Cerebellar cortex (tissue), 1 donor: ENCODE results near the gene RAB38.

Experiments used
- DNase-seq: peaks from one replicate; pipeline ENCODE4 v3.0.0-alpha.2; 2015; ENCODE audit warnings: low spot score

The RAB38 gene

DNA sequence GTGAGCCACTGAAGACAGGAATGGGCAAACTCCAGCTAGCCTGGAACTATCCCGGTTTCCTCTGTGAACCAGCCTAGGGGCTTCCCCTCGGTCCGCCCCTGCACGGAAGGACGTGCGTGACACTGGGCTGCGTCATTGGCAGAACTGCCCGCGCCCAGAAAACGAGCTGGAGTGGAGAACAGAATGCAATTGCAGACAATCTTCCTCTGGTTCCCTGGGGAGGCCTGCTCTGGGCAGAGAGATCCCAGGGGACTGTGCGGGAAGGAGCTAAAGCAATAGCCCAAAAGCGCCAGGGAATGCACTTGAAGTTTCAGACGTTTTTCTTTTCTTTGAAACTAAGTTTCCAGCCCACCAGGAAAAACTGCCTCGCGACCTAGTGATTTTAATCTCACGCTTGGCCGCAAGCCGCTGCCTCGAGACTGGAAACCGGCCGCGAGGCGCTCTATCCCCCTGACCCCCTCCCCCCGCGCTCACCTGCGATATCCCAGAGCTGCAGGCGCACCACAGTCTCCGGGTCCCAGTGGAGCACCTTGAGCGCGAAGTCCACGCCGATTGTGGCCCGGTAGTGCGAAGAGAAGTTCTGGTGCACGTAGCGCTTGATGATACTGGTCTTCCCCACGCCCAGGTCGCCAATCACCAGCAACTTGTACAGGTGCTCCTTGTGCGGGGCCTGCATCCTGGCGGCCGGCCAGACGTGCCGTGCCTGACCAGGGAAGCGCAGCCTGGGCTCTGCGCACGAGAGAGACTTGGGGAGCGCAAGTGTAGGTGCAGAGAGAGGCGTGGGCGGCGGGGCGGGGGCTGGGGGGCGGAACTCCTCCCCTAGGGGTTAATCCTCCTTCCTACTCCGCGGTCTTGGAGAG, at the start of gene RAB38:
TSS of gene RAB38 (minus strand) at position 735 of the 860 bp plus-strand sequence. CDS start at position 676, 59 bp downstream.
- DNase-seq: no peak

- no peak for DNase-seq
These were observed 38.2 kb upstream of the RAB38 start for GRCh38 chr11:88213406-88213805.

- DNase-seq: no peak
These were observed 37.1 kb upstream of the RAB38 start for GRCh38 chr11:88212300-88212699.

DNA sequence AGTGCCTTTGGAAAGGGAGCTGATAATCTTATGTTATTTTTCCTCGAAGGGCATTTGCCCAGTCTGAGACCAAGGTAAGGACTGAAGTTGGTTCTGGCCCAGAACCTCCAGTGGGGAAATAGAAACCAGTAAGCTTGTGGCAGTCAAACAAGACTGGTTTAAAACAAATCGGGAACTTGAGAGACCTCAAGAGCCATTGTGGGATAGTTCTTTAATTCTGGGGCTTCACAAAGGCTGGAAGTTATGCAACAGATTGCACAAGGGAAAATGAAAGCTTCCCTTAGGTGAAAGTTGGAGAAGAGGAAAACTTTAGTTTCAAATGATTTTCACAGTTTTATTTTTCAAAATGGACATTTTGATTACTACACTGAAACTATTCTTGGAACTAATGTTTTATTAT, 33.5 kb upstream of the RAB38 start:
- DNase-seq: no peak

DNA sequence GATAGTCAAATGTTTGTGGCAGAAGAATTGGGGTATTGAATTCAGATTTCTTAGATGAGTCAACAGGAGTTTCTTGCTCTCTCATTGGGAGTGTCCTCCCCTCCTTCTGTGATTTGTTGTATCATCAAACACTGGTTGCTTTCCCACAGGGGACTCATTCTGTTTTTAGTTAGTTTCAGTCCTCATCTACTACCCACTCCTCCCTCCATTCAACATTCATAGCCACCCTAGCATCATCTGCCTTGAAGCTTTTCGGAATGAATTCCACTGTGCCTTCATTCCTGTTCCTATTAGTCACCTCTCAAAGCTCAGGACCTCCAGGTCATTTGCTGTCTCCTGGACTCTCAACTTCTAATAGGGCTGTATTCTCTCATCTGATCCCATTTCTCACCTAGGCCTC, 31.5 kb upstream of the RAB38 start:
- no peak for DNase-seq

GRCh38 chr11:88204353-88204752, 29.1 kb upstream of the RAB38 start:
- DNase-seq: no peak

GRCh38 chr11:88203604-88204003, 28.4 kb upstream of the RAB38 start:
- no peak for DNase-seq

DNA sequence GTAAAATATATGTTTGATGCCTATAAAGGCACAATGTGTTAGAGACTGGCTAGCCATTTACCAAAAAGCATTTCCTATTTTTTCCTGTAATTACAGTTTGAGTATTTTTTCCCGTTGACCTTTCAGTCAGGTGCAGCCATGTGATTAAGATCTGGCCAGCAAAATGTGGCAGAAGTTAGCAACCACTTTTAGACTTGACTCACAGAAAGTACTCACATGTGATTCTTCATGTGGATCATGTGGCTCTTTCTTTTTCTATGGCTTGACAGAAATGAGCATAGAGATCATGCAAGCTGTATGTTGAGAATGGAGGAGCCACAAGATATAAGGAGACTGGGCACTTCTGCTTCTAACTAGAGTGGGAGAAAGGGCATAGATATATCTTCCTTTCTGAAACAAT, 27.3 kb upstream of the RAB38 start:
- no peak for DNase-seq

GRCh38 chr11:88196393-88196792, 21.1 kb upstream of the RAB38 start:
- DNase-seq: no peak

DNA sequence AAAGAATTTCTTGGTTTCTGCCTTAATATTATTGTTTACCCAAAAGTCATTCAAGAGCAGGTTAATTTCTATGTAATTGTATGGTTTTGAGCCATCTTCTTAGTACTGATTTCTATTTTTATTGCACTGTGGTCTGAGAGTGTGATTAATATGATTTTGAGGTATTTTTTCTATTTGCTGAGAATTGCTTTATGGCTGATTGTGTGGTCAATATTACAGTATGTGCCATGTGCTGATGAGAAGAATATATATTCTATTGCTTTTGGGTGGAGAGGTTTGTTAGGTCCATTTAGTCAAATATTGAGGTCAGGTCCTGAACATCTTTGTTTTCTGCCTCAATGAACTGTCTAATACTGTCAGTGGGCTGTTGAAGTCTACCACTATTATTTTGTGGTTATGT, 20.7 kb upstream of the RAB38 start:
- DNase-seq: no peak

- DNase-seq: no peak
These were observed 19.7 kb upstream of the RAB38 start for GRCh38 chr11:88194990-88195389.

- no peak for DNase-seq
These were observed 18.0 kb upstream of the RAB38 start for GRCh38 chr11:88193278-88193677.

- DNase-seq: no peak
These were observed 13.7 kb upstream of the RAB38 start for GRCh38 chr11:88188932-88189253.

DNA sequence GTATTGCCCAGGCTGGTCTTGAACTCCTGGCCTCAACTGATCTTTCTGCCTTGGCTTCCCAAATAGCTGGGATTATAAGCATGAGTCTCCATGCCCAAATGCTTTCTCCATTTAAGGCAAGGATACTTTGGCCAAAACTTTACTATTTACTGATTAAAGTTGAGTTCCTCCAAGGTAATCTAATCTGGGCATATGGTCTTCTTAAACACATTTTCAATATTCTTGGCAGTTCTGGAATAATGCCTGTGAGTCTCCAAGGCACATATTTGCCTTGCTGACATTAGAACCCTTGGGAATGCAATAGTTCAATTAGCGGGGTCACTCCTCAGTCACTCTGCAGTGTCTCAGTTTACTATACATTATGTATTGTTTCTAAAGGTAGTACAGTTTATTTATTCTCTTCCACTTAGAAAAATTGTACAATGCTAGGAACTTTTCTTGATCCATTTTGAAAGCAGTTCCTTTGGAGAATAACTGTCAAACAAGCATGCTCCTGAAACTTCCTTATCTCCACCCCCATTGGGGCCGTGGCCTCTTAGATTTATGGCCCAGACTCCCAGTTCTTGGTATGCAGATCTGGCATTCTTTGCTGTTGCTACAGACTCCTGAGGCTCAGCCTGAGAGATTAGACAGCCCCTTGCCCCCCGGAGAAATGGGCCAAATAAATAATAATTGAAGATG, 13.1 kb upstream of the RAB38 start:
- DNase-seq: no peak

DNA sequence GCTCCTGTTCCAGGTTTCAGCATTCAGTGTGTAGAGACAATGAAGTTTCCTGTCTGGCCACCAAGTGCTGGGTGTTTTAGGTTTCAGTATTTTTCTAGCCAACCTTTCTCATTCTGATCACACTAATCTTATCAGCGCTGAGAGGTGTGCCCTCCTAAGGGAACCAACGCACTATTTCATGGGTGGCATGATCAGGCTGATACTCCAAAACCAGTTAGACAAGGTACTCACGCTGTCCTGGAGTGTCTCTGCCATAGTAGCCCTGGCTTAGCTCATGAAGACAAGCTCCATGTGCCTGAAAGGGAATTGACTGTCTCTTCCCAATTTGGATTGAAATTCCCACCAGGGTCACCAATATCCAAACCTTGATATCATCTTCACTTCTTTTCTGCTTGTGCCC, 8.0 kb upstream of the RAB38 start:
- DNase-seq: no peak

DNA sequence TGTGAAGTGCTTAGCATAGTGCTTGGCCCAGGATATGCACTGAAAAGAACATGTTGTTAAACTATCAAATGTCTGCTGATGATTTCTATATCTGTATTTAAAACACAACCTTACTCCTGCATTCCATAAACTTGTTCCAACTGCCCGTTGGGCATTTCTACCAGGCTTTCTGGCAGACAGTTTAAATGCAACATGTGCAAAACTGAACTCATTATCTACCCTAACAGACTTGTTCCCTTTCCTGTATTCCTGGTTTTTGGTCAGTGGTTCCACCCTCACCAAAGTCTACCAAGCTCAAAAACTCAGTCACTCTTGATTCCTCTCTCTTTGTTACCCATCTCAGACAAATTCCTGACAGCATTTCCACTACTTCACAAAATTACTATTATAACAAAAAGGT, 6.5 kb upstream of the RAB38 start:
- no peak for DNase-seq

- no peak for DNase-seq
These were observed 4.9 kb upstream of the RAB38 start for GRCh38 chr11:88179971-88180629.

DNA sequence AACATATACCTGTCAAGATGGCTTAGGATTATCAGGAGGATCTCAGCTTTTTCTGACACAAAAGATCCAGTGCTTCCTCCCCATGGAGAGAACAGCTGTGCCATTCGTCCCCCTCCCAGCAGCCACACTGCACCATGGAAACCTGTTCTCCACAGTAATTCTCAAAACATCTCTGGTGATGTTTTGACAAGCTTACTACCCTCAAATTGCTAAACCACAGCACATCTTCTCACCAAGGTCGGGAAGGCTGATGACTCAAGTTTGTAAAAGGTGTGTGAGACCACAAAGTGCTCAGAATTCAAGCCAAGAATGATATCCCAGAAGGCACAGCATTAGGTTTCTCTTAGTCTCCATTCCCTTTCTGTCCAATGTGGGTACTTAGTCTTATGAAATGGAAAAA, 3.9 kb upstream of the RAB38 start:
- DNase-seq: no peak

DNA sequence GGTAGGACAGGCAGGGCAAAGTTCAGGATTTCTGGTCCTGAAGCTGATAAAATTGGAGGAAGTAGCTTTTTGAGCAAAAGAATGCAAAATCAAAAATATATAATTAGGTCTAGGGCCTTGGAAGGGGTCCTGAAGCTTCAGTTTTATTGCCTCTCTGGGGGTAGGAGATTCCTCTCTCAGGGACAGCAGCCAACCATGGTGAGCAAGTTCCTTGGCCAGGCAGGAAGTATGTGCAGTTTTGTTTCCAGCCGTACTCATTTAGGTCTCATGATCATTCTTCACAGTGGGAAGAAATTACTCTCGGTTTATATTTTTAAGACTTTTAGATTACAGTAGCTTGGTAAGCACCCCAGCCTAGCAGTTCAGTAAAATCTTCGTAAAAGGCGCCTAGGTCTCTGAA, 2.9 kb upstream of the RAB38 start:
- no peak for DNase-seq

GRCh38 chr11:88175569-88176075, 379 bp upstream of the RAB38 start:
- no peak for DNase-seq

- DNase-seq: no peak
These were observed 1.3 kb downstream of the RAB38 start for GRCh38 chr11:88173956-88174355.

- no peak for DNase-seq
These were observed 3.3 kb downstream of the RAB38 start for GRCh38 chr11:88171982-88172381.

DNA sequence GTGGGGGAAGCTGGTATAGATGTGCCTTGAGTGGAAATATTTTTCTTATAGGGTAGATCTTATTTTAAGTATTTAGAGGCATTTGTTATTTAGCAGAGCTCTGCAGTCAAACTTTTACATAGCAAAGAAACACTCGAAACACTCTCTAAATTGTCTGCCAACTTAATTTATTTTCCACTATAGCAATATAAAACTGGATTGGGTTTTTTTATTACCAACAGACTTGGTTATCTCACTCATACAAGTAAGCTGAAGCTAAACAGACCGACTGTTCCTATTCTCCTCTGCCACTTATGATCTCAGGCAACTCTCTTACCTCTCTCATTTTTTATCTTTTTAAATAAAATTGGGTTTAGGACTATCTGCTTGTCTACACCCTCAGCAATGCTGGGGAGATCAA, 4.6 kb downstream of the RAB38 start:
- no peak for DNase-seq
